ENCODE data around the gene RAET1E.
A peak's percentile ranks its signal among the peaks of the same experiment; 100 is the strongest.
"Not testable (repeated sequence)": the region's sequence is repeated elsewhere in the genome, so short reads cannot be mapped to it uniquely, and the experiment has no call there.

Gene RAET1E

GRCh38 chr6:149889326-149889725 lies 8.6 kb downstream of the RAET1E start:
- no peak for DNase-seq

- DNase-seq: no peak
These were observed 9.3 kb downstream of the RAET1E start for GRCh38 chr6:149888659-149889058.

GRCh38 chr6:149888093-149888492 lies 9.8 kb downstream of the RAET1E start:
- DNase-seq: no peak

- DNase-seq: no peak
These were observed 10.6 kb downstream of the RAET1E start for GRCh38 chr6:149887343-149887742.

GRCh38 chr6:149885888-149886287 lies 12.0 kb downstream of the RAET1E start:
- DNase-seq: no peak

- DNase-seq: no peak
These were observed 13.3 kb downstream of the RAET1E start for GRCh38 chr6:149884617-149885016.

GRCh38 chr6:149884215-149884614 lies 13.7 kb downstream of the RAET1E start:
- DNase-seq: no peak

- no peak for DNase-seq
These were observed 16.1 kb downstream of the RAET1E start for GRCh38 chr6:149881860-149882259.

- no peak for DNase-seq
These were observed 16.7 kb downstream of the RAET1E start for GRCh38 chr6:149881066-149881766.

GRCh38 chr6:149877659-149878058 lies 20.3 kb downstream of the RAET1E start:
- DNase-seq: no peak

GRCh38 chr6:149876241-149876933 lies 21.5 kb downstream of the RAET1E start:
- DNase-seq: no peak

GRCh38 chr6:149872233-149872632 lies 25.7 kb downstream of the RAET1E start:
- no peak for DNase-seq

- no peak for DNase-seq
These were observed 26.7 kb downstream of the RAET1E start for GRCh38 chr6:149871182-149871581.

- no peak for DNase-seq
These were observed 28.5 kb downstream of the RAET1E start for GRCh38 chr6:149869275-149869892.

GRCh38 chr6:149867876-149868640 lies 29.9 kb downstream of the RAET1E start:
- no peak for DNase-seq

- no peak for DNase-seq
These were observed 33.1 kb downstream of the RAET1E start for GRCh38 chr6:149864578-149865535.

GRCh38 chr6:149863698-149864577 lies 34.0 kb downstream of the RAET1E start, which contains the start of gene LRP11:
LRP11 (minus strand) TSS chr6:149864359; CDS start chr6:149864020, 339 bp downstream.
- peak; percentile 64 for DNase-seq

GRCh38 chr6:149862922-149863697 lies 34.8 kb downstream of the RAET1E start:
- no peak for DNase-seq

- not testable (repeated sequence) for DNase-seq
These were observed 35.5 kb downstream of the RAET1E start for GRCh38 chr6:149862424-149862738.
